AG04449 (cell line): ENCODE results near the gene RASL12.

Experiments
- CTCF ChIA-PET: fragments of 350-600 bp; formaldehyde crosslinking; extraction: SDS; loops from one replicate; lab custom pipeline; 2021; ENCODE audit warnings: antibody characterized with exemption; lab: Yijun Ruan, JAX
- POLR2A ChIA-PET: fragments of 400-600, 350-600 bp; formaldehyde crosslinking; extraction: SDS; loops from one replicate; lab custom pipeline; 2020; ENCODE audit warnings: antibody characterized with exemption, inconsistent platforms; lab: Yijun Ruan, JAX
- DNase-seq: peaks from one replicate; pipeline ENCODE4 v3.0.0-alpha.2; 2010; ENCODE audit warnings: low read depth, low spot score
- H3K4me3 ChIP-seq: 2 replicates; pipeline ENCODE4 v1.5.1; 2011; ENCODE audit warnings: low read depth, mild to moderate bottlenecking, control low read depth, low read length
- TF ChIP-seq, protein P1 (sequence below): IDR thresholded peaks from one replicate; pipeline ENCODE4 v1.5.1; 2011; ENCODE audit warnings: mild to moderate bottlenecking, moderate library complexity, low read length, control low read depth, inconsistent platforms; ENCODE audit not compliant: insufficient read depth; ENCODE audit errors: missing control alignments

Gene RASL12

GRCh38 chr15:65099336-65099735 is 31.5 kb upstream of the RASL12 start:
- DNase-seq: no peak
- ChIA-PET POLR2A (no interaction called here), CTCF (interaction anchor here (1.7 to 8.3 kb wide), 3 partner anchors 13 to 45 kb away, joined by 12 to 117 read pairs (median 79); partner anchors contain the start of genes KBTBD13 and UBAP1L)
- TF ChIP-seq, protein P1, sequence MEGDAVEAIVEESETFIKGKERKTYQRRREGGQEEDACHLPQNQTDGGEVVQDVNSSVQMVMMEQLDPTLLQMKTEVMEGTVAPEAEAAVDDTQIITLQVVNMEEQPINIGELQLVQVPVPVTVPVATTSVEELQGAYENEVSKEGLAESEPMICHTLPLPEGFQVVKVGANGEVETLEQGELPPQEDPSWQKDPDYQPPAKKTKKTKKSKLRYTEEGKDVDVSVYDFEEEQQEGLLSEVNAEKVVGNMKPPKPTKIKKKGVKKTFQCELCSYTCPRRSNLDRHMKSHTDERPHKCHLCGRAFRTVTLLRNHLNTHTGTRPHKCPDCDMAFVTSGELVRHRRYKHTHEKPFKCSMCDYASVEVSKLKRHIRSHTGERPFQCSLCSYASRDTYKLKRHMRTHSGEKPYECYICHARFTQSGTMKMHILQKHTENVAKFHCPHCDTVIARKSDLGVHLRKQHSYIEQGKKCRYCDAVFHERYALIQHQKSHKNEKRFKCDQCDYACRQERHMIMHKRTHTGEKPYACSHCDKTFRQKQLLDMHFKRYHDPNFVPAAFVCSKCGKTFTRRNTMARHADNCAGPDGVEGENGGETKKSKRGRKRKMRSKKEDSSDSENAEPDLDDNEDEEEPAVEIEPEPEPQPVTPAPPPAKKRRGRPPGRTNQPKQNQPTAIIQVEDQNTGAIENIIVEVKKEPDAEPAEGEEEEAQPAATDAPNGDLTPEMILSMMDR: no peak
- no peak overlapping the region for H3K4me3 ChIP-seq

GRCh38 chr15:65097651-65098263 is 30.0 kb upstream of the RASL12 start:
- no peak for DNase-seq
- POLR2A ChIA-PET: no interaction called here
- TF ChIP-seq, protein P1: no peak
- CTCF ChIA-PET: interaction anchor here (1.3 to 8.3 kb wide), 3 partner anchors 11 to 45 kb away, joined by 4 to 117 read pairs (median 6); partner anchors contain the start of gene KBTBD13
- no peak overlapping the region for H3K4me3 ChIP-seq

- DNase-seq: no peak
- POLR2A ChIA-PET: no interaction called here
- H3K4me3 ChIP-seq: no peak overlapping the region
- CTCF ChIA-PET: interaction anchor here (0.6 to 5.4 kb wide), 6 partner anchors 10 to 61 kb away, joined by 3 to 39 read pairs (median 5); no protein-coding TSS in a partner anchor
- TF ChIP-seq, protein P1: no peak
Observed at GRCh38 chr15:65096481-65097385, 28.9 kb upstream of the RASL12 start.

DNA sequence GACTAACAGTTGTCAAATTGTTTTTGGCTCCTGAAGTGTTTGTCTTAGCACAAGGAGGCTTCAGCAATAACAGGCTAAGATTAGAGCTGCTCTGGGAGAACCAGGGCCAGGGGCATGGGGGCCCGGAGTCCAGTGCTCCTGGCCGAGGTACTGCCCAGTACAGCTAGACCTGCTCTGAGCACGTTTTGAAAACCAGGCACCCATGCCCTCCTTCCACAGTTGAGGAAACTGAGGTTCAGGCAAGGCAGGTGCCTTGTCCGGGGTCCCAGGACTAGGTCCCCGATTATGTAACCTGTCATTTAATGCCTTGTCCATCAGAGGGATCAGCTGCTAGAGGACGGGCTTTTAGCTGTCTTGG is 27.9 kb upstream of the RASL12 start:
- CTCF ChIA-PET: interaction anchor here (1.0 to 5.4 kb wide), 8 partner anchors 8 to 62 kb away, joined by 3 to 39 read pairs (median 6); partner anchors contain the start of gene KBTBD13
- no peak for DNase-seq
- H3K4me3 ChIP-seq: no peak overlapping the region
- POLR2A ChIA-PET: interaction anchor here (0.8 kb wide), 1 partner anchor 11 kb away, joined by 3 read pairs; no protein-coding TSS in a partner anchor
- TF ChIP-seq, protein P1: no peak

GRCh38 chr15:65095011-65095746 is 27.4 kb upstream of the RASL12 start:
- no peak for DNase-seq
- POLR2A ChIA-PET: interaction anchor here (0.8 kb wide), 1 partner anchor 12 kb away, joined by 3 read pairs; no protein-coding TSS in a partner anchor
- TF ChIP-seq, protein P1: no peak
- CTCF ChIA-PET: interaction anchor here (1.0 to 5.4 kb wide), 8 partner anchors 8 to 61 kb away, joined by 3 to 39 read pairs (median 6); partner anchors contain the start of gene KBTBD13
- no peak overlapping the region for H3K4me3 ChIP-seq
